GM19240 (cell line): Measurements from ENCODE around the gene PROP1.
"Not testable (repeated sequence)": the region's sequence is repeated elsewhere in the genome, so short reads cannot be mapped to it uniquely, and the experiment has no call there.

Experiments
- DNase-seq: peaks from one replicate; pipeline ENCODE4 v3.0.0; 2011; ENCODE audit warnings: low spot score; ENCODE audit not compliant: insufficient read length

Gene PROP1

DNA sequence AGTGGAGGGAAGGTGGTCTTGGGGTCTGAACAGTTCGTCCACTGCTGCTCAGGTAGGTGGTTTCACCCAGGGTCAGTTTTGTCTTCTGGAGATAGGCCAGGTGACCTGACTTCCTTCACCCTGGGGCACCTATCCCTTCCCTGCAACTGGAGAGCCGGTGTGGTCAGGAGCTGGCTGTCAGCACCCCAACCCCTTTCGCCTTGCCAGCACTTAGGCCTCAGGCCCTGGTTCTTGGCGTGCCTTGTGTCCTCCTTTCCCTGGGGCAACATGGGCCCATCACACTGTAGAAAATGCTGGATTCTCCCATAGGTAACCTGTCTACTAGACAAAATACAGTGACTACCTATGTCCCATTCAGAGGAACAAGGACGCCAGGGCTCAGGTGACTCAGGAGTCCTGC is 13.1 kb downstream of the PROP1 start:
- DNase-seq: no peak

DNA sequence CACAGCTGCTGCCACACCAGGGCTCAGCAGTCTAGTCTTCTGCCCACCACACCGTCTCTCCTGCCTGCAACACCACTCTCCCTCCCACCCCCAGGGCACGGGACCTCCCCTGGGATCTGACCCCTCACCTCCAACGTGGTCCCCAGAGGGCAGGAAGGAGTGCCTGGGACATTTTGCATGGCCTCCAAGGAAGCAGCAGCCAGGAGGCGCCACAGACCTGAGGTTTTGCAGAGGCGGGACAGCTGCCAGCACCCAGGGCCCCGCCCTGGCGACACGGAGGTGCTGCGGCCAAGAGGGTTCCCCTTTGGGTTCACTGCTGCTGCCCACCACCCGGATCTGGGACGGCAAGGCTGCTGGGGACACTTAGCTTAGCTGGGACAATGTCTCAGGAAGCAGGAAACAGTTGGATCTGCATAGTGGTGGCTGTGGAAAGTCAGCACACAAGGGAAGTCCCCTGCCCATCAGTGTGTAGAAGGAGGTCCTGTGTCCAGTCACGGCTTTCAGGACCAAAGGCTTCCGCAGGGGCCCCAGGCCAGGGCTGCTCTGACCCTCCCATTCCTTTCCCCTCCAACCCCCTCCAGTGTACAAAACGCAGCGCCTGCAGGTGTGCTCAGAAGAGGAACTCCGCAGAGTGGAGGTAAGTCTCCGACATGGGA is 13.8 kb downstream of the PROP1 start:
- DNase-seq: no peak

DNA sequence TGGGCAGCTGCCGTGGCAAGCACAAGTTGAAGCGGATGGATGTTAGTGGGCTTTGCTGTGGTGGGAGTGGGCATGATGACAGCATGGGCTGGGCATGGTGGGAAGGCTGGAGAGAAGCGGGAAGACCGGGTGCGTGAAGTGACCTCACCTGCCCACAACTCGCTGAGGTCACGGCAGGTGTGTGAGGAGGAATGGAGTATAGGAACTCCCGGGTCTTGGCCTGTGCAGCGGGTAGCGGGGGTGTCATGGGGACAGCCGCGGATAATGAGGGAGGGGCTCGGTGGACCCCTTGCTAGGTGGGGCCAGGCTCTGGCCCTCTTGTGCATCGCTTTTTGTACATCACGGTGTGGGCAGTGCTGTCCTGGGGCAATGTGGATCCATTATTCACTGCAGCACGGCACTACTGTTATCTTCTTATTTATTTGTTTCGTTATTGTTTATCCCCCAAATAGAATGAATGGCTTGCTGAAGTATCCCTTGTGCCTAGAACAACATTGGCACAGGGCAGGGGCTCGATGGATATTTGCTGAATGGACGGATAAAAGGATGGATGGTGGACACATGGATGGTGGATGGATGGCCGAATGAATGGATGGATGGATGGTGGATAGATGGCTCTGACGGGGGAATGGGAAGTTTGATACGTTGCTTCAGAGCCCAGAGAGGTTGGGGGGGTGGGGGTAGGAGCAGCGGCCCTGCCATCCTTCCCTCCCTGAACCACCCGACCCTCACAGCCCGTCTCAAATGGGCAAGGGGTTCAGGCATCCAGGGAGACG is 14.6 kb downstream of the PROP1 start:
- DNase-seq: no peak

DNA sequence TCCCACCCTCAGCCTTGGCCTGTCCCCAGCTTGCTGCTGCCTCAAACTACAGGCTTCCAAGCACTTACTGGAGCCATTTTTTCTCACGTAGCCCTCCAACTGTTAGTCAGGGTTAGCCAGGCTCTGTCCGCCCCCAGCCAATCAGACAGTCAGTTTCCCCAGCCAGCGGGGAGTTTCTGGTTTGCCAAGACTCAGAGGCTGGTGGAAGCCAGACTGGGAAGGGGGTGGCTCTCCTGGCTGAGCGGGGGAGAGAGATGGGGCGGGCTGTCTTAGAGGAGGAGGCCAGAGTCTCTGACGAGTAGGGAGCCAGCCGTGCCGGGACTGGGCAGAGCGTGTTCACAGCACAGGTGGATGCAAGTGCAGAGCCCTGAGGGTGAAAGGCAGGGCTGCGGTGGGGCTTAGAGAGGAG is 15.3 kb downstream of the PROP1 start:
- DNase-seq: no peak

DNA sequence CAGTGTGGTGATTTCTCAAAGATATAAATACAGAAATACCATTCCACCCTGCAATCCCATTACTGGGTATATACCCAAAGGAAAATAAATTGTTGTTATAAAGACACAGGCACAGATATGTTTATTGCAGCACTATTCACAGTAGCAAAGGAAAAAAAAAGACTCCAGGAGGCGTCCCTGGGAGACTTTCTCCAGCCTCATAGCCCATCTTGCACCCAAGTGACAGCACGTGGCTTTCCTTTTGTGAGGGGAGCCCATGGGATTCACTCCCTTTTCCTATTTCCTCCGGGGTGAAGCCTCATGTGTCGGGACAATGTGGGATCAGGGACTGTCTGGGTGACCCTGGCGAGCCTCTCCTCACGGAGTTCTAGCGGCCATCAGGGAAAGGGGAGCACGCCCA is 18.4 kb downstream of the PROP1 start:
- DNase-seq: not testable (repeated sequence)

DNA sequence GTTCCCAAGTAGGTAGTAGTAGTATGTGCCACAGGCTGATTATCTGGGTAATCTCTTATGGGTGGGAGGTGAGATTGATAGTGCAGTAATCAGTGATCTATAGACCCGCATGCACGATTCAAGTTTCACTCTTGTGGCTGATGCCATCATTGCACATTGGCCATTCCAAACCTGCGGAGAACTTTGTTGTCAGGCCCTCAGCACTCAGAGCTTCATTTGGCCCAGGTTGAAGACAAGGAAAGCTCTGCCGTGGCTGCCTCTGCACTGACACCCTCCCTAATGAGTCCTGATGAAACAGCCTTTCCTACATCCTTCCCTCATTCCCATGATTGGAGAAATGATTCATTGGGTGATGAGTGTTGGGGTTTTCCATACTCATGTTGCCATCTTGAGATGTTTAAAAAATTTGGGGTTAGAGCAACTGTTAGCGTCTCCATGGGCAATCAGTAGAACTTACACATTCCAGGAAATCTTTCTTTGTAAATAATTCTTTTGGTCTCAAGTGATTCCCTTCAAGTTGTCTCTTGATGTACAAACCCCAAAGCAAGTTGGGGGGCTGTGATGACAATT is 22.9 kb downstream of the PROP1 start:
- no peak for DNase-seq

DNA sequence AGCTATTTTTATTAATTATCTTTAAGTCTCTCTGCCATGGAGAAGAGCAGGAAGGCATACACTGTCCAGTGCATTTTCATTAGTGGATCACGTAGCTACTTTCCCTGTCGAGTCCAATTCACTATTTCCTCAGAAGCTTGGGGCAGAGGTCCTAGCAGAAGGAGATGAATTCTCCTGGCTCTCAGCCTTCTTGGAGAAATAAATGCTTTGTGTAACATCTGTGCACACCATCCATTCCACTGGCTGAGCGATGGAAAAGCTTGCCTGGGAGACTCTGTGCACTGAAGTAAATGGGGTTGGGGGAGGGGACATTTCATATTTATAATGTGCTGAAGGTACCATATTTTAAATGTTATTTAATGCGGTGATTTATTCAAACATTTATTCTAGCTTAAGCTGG is 23.4 kb downstream of the PROP1 start:
- DNase-seq: no peak

DNA sequence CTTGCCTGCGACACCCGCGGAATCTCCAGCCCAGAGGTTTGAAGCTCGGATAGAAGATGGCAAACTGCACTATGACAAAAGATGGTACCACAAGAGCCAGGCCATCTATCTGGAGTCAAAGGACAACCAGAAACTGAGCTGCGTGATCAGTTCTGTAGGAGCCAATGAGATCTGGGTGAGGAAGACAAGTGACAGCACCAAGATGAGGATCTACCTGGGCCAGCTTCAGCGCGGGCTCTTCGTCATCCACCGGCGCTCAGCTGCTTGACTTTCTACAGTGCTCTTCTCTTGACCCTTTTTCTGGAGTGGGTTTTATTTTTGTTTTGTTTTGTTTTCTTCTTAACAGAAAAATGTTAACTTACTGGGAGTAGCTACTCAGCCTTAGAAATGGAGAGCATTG is 24.0 kb downstream of the PROP1 start:
- DNase-seq: not testable (repeated sequence)

DNA sequence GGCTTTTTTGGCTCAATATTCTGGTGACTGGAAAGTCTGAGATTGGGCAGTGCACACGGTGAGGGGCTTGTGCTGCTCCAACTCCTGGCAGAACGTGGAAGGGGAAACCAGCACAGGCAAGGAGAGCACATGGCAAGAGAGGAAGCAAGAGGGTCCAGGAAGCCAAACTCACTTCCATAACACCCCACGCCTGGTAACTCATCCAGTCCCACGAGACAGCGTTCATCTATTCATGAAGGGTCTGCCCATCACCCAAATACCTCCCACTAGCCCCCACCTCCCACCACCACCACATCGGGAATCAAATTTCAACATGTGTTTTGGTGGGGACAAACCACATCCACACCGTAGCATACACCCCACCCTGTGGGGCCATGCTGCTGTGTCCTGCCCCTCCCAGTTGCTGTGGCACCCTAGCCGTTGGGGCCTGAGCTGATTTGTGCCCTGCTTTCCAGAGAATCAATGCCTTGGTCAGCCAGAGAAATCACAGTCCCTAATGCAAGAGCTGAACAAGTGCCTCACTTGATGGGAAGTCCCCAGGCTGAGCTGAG is 27.3 kb downstream of the PROP1 start:
- DNase-seq: no peak

DNA sequence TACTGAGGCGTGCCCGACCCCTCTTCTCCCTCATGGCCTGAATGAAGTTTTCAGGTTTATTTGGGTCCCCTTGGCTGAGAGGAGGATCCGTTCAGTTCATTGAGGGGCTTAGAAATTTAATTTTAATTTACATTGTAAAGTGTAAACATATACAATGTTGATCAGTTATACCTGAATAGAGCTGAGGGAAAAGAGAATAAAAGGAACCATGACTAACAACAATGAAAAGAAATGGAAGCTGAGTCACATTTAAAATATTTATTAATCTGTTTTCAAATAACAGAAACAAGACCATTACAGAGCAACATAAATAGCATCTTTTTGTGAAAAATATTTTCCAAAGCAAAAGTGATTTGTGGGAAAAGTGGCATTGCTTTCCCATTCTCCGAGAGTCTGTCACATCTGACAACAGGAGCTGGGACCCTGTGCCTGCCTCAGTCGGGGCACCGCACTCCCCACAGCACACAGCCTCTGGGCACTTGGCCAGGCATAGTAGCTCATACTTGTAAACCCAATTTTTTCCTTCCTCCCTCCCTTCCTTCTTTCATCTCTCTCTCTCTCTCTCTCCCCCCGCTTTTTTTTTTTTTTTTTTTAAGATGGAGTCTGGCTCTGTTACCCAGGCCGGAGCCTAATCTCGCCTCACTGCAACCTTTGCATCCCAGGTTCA is 28.7 kb downstream of the PROP1 start:
- DNase-seq: no peak

DNA sequence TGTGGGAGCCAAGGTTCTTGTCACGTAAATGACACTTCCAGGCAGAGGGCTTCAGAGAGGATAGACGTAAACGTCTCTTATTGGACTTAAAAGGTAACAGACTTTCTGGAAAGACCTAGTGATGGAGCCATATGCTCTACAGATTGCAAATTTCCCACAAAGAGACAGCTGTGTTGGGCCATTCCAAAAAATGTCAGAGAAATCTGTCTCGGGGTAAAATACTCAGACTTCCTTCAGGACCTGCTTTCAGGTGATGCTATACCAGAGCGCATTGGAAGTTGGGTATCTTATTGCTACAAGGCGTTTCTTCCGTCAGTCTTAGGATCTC is 29.2 kb downstream of the PROP1 start:
- DNase-seq: no peak

DNA sequence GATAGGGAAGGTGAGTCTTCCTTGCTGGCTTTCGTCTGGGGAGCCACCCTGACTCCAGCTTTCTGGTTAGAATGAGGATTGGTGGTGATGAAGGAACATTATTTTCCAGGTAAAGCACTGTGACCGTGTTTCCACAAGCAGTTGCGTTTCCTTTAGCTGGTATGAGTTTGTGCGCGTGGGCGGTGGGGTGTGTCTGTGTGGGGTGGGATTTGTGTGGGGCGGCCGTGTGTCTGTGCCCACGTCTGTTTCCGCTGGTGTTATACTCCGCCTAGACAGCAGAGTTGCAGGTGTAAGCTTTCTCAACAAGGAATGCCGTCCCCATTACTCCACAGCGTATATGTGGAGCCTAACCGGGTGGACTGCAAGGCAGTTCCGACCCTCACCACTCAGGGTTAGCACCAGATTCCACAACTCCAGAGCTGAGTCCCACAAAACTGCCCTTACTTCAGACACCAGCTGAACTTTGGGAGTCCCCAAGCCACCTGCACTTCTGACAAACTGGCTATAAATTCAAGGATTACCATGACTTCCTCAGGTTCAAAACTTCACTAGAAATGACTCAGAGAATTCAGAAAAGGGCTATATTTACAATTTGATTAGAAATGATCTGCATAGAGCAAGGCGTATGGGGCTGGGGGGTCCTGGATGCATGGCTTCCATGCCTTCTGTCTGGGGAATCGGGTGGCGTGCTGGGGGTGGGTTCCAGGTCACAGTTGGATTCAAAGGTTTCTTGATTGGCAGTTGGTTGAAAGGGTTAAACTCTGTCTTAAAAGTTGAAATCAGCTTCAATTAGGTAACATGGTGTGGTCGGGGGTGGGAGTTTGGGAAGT is 29.8 kb downstream of the PROP1 start:
- no peak for DNase-seq

DNA sequence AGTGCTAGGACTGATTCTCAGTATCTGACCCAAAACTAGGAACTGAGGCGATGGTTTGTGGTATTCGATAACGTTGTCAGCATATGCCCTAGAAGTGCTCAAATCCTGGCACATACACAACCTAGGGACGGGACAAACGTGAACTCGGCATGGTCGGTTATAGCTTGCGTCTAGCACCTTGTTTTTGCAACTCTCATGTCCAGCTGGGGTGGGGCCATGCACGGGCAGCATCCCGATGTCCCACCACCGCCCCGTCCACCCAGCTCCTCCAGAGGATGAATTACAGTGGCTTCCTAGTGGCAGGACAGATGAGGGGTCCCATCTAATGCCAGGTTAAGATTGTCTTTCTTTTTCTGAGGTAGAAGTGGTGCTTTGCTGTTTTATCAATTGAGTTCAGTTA is 31.6 kb downstream of the PROP1 start:
- DNase-seq: no peak

DNA sequence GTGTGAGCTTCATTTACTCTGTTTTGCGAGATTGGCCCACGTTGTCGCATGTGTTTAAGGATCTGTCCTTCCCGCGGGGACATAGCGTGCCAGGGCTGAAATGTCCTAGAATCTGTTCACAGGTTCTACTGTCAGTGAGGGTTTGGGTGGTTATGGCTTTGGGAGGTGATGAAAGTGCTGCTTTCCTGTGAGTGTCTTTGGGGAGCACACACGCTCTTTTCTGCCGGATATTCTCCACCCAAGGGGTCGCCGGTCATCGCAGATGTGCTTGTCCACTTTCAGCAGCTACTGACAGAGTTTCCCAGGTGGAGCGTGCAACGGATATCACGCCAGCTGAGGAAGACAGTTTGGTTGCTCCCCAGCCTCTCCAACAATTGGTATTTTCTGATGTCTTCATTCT is 32.1 kb downstream of the PROP1 start:
- no peak for DNase-seq

DNA sequence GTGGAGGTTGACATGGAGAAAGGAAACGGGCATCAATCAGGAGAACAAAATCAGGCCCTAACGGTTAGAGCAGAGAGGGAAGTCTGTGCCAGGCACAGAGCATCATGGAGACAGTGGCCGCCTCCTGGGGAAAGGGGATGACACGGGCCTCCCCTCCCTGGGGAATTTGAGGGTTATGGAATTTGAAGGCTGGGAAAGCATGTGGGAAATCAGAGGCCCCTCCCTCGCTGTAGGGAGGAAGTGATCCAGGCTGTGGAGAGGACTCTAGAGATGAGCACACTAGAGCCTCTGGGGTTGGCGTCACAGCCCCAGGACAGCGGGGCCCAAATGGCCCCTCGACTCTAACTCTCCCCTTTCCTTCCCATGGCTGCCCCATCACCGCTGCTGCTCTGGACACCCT is 36.7 kb downstream of the PROP1 start:
- DNase-seq: no peak

DNA sequence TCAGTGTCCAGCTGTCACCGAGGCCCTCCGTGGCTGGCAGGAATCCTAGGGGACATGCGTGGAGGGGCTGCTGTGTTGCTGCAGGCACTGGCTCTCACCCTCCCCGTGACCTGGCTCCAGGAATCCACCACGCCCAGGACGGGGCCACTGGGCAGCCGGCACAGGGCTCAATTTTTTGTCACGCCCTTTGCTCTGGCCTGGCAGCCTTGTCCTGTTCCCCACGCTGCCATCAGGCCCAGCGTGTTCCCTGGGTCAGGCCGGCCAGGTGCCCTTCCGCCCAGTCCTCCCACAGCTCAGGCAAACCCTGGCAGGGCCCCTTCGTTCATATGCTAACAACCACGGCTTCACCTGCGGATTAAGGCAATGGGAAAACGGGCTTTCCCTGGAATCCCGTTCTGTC is 37.3 kb downstream of the PROP1 start:
- no peak for DNase-seq

DNA sequence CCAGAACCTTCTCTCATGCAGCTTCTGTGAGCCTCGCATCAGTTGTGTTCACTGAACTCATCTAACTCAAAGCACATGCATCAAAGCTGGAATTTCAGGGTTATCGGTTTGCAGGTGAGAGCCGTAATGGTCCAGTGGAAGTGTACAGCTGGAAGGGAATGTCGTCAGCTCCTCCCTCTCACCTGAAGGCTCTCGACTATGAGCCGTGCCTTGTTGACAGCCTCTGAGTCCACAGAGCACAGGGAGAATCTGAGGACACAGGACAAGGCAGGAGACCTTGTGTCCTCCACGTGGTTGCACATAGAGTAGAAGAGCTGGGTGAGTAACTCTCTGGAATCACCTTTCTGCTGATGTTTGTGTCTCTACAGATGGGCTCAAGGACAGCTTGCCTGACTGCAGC is 38.8 kb downstream of the PROP1 start:
- DNase-seq: no peak

DNA sequence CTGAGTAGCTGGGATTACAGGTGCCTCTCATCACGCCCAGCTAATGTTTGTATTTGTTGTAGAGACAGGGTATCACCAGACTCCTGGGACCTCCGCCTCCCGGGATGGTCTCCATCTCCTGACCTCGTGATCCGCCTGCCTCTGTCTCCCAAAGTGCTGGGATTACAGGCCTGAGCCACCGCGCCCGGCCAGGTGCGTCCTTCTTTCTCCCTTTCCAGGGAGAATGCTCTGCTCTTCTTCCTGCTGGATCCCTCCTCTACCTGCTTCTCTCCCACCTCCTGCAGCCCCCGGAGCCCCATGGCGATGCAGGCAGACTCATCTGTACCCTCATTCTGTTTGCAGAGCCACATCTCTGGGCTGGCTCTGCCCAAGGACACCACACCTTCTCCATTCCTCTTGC is 42.9 kb downstream of the PROP1 start:
- DNase-seq: not testable (repeated sequence)

DNA sequence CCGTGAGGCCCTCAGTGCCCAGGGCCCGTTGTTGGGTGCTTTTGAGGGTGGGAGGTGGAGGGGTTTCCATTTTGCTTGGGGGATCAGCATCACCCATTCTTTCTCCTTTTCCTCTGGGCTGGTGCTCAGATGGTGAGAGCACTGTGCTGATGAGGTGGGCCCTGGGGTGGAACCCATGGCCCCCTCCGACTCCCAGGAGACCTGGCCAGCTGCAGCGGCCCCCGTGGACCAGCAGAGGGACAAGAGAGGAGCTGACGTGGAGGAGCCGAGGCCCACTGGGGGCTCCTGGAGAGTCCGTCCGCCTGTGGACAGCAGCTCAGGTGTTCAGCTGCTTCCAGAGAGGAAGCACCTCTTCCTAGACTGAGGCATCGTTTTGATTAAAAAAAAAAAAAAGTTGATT is 46.4 kb downstream of the PROP1 start:
- DNase-seq: not testable (repeated sequence)

DNA sequence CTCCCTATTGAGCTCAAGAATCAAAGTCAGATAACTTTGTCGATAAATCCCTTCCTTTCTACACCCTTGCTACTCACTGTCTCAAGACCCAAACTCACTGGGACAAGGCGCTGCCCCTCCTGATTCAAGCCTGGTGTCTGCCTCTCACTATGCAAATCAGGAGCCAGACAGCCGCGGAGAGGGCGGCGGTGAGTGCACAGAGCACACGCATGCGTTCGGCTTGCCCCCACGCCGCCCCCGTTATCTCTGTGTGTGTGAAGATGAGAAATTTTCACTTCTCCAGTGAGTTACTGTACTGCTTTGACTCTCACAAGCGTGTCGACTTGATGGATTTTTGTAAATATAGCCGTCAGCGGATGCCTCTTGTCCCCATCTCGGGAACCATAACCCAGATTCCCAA is 47.0 kb downstream of the PROP1 start:
- not testable (repeated sequence) for DNase-seq

DNA sequence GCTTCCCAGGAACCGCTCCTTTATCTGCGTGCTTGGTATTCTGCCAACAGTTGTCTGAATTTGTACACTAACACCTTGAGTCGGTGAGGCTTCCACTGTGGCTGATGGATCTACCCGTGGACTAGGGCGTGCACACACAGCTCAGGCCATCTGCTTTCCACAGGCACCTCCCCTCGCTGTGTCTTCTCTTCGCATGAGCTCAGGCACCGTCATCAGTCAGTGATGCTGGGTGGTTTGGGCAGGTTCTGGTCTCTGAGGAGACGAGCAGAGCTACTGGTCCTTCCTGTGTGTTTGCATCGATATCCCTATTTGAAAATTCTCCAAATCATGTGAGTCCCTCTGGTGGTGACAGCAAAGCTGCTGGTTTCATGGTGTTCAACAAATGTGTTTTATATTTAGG is 48.1 kb downstream of the PROP1 start:
- DNase-seq: not testable (repeated sequence)
